Measurements from ENCODE around the gene NOL7. TPM values are rescaled to one million over a fixed set of nuclear protein-coding genes. Genes with fewer than 3 reads are reported as not detected.

The NOL7 gene
- total RNA-seq, 2 experiments from 2014 or later, result 54.0 to 57.8 TPM

GRCh38 chr6:13662651-13663334 lies 47.7 kb downstream of the NOL7 start:
- Mint-ChIP-seq H3K36me3 (ENCODE audit: low read depth) (peaks cover 9% of the 10 kb centered on the region), H3K9me3 (no peaks in the 10 kb centered on the region), H3K4me3 (no peak overlapping the region), H3K27ac (no peak overlapping the region), H3K27me3 (no peaks in the 10 kb centered on the region), H3K4me1 (peaks cover 53% of the 10 kb centered on the region)
- DNase-seq, result no peak
- POLR2A ChIA-PET, result no interaction called here
- CTCF ChIA-PET, result no interaction called here

GRCh38 chr6:13663986-13664385 lies 48.9 kb downstream of the NOL7 start:
- H3K27ac Mint-ChIP-seq, result no peak overlapping the region
- H3K9me3 Mint-ChIP-seq, result no peaks in the 10 kb centered on the region
- ChIA-PET POLR2A (interaction anchor here (1.0 kb wide), 1 partner anchor 45 kb away, joined by 3 read pairs; no protein-coding TSS in a partner anchor), CTCF (no interaction called here)
- H3K4me1 Mint-ChIP-seq, result peaks cover 64% of the 10 kb centered on the region
- H3K36me3 Mint-ChIP-seq (ENCODE audit: low read depth), result peaks cover 13% of the 10 kb centered on the region
- DNase-seq, result no peak
- no peak overlapping the region for H3K4me3 Mint-ChIP-seq
- no peaks in the 10 kb centered on the region for H3K27me3 Mint-ChIP-seq

- no peak overlapping the region for H3K4me3 Mint-ChIP-seq
- H3K4me1 Mint-ChIP-seq, result peaks cover 70% of the 10 kb centered on the region
- H3K27me3 Mint-ChIP-seq, result no peaks in the 10 kb centered on the region
- peaks cover 20% of the 10 kb centered on the region for H3K36me3 Mint-ChIP-seq (ENCODE audit: low read depth)
- DNase-seq, result no peak
- ChIA-PET POLR2A (interaction anchor here (0.7 to 1.0 kb wide), 2 partner anchors 20 to 45 kb away, joined by 3 read pairs; no protein-coding TSS in a partner anchor), CTCF (no interaction called here)
- H3K9me3 Mint-ChIP-seq, result no peaks in the 10 kb centered on the region
- no peak overlapping the region for H3K27ac Mint-ChIP-seq
Observed at GRCh38 chr6:13664703-13665352, 49.7 kb downstream of the NOL7 start.

DNA sequence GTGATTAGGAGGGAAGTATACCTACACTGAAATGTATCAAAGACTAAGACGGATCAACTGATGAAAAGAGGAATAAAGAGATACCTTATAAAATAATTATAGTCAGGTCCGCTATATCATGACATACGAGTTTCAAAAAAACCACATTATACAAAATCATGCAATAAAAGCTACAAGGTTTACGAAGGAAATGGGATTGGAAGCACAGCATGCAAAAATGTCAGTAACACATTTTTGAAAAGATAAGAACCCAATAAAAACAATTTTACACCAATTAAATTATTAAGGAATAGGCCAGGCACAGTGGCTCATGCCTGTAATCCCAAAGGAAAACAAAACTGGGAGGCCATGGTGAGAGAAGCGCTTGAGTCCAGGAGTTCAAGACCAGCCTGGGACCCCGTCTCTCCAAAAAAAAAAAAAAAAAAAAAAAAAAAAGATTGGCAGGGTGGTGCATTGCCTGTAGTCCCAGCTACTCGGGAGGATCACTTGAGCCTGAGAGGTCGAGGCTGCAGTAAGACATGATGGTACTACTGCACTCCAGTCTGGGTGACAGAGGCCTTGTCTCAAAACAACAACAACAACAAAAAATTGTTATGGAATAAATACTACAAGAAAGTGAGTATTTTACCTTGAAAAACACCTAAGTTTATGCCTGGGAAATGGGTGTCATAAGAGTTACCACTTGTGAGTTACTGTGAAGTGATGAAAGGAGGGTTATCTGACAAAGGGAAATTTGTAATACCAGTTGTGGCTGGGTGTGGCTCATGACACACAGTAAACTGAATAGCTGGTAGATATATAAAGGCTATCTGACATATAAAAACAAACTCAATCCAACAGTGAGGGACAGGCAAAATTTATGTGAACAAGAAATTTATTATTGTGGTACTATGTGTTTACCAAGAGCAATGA lies 51.3 kb downstream of the NOL7 start:
- POLR2A ChIA-PET, result interaction anchor here (0.8 to 1.3 kb wide), 2 partner anchors 15 to 52 kb away, joined by 4 to 5 read pairs; partner anchors contain the start of gene NOL7
- CTCF ChIA-PET, result interaction anchor here (0.6 to 2.1 kb wide), 2 partner anchors 50 to 51 kb away, joined by 3 to 6 read pairs; partner anchors contain the start of gene NOL7
- peaks cover 67% of the 10 kb centered on the region for H3K4me1 Mint-ChIP-seq
- DNase-seq, result no peak
- peaks cover 27% of the 10 kb centered on the region for H3K36me3 Mint-ChIP-seq (ENCODE audit: low read depth)
- peak overlapping the region; percentile 17 for H3K27ac Mint-ChIP-seq
- no peak overlapping the region for H3K4me3 Mint-ChIP-seq
- H3K27me3 Mint-ChIP-seq, result no peaks in the 10 kb centered on the region
- peaks cover 2% of the 10 kb centered on the region for H3K9me3 Mint-ChIP-seq

DNA sequence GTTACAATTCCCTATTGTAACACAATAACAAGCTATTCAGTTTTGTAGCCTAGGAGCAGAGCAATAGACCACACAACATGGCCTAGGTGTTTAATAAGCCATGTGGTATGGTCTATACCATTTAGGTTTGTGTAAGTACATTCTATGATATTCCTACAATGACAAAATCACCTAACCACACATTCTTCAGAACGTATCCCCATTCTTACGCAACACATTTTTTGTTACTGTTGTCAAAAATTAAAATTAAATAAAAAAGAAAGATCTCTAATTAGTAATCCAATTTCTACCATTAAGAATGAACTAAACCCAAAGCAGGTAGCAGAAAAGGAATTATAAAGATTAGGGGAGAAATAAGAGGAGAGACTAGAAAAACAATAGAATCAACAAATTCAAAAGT lies 52.5 kb downstream of the NOL7 start:
- H3K9me3 Mint-ChIP-seq, result peaks cover 2% of the 10 kb centered on the region
- H3K36me3 Mint-ChIP-seq (ENCODE audit: low read depth), result peaks cover 32% of the 10 kb centered on the region
- no peaks in the 10 kb centered on the region for H3K27me3 Mint-ChIP-seq
- POLR2A ChIA-PET, result no interaction called here
- peaks cover 62% of the 10 kb centered on the region for H3K4me1 Mint-ChIP-seq
- CTCF ChIA-PET, result interaction anchor here (0.6 kb wide), 1 partner anchor 13 kb away, joined by 3 read pairs; no protein-coding TSS in a partner anchor
- H3K4me3 Mint-ChIP-seq, result no peak overlapping the region
- DNase-seq, result no peak
- no peak overlapping the region for H3K27ac Mint-ChIP-seq

- Mint-ChIP-seq H3K9me3 (peaks cover 2% of the 10 kb centered on the region), H3K4me3 (no peak overlapping the region), H3K36me3 (ENCODE audit: low read depth) (peaks cover 39% of the 10 kb centered on the region), H3K4me1 (peaks cover 63% of the 10 kb centered on the region), H3K27me3 (no peaks in the 10 kb centered on the region), H3K27ac (no peak overlapping the region)
- no peak for DNase-seq
- ChIA-PET POLR2A (no interaction called here), CTCF (interaction anchor here (0.6 kb wide), 1 partner anchor 13 kb away, joined by 3 read pairs; no protein-coding TSS in a partner anchor)
Observed at GRCh38 chr6:13668291-13668928, 53.3 kb downstream of the NOL7 start.

GRCh38 chr6:13669476-13669875 lies 54.3 kb downstream of the NOL7 start:
- no peaks in the 10 kb centered on the region for H3K27me3 Mint-ChIP-seq
- peaks cover 39% of the 10 kb centered on the region for H3K36me3 Mint-ChIP-seq (ENCODE audit: low read depth)
- H3K4me3 Mint-ChIP-seq, result no peak overlapping the region
- ChIA-PET POLR2A (no interaction called here), CTCF (no interaction called here)
- H3K4me1 Mint-ChIP-seq, result peaks cover 59% of the 10 kb centered on the region
- DNase-seq, result no peak
- H3K9me3 Mint-ChIP-seq, result peaks cover 2% of the 10 kb centered on the region
- no peak overlapping the region for H3K27ac Mint-ChIP-seq

Other genes starting within 250 kb of the NOL7 start
- 1 to 10 TPM; 3.0 TPM for gene GFOD1, start 127.7 kb upstream of the NOL7 start, total RNA-seq
- gene SIRT5, start 40.7 kb upstream of the NOL7 start, total RNA-seq, result 10 to 100 TPM; 10.0 to 10.5 TPM
- gene RANBP9, start 96.5 kb downstream of the NOL7 start, total RNA-seq, result 10 to 100 TPM; 66.8 to 69.1 TPM
- gene MCUR1, start 199.2 kb downstream of the NOL7 start, total RNA-seq, result 10 to 100 TPM; 23.1 to 23.4 TPM